Activated T-cell treated with anti-CD3 and anti-CD28 coated beads, Interleukin-2, amount 50 U/mL, for 1 hour (primary cell): Measurements from ENCODE around the gene AOC2.

ENCODE experiments used
- DNase-seq: peaks from one replicate; pipeline ENCODE4 v3.0.0-alpha.2; 2020

AOC2 gene

DNA sequence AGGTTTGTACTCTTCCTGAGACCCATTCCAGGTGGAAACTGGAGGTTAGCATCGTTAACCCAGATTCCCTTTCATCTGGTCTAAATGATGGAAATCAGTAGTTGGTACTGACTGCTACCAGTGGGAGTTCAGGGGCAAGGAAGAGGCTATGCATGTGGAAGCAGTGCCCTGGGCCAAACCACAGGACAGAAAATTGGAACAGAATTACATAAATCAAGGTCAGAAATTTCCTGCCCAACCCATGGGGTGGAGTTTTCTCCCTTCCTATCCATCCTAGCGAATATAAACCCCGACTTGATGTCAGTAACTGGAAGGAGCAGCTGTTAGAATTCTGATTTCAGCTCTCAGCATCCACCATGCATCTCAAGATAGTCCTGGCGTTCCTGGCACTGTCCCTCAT lies at the start of gene AOC2:
AOC2 (plus strand) TSS at position 310 of the 400 bp plus-strand sequence; CDS start at position 357, 47 bp downstream.
- DNase-seq, result no peak

DNA sequence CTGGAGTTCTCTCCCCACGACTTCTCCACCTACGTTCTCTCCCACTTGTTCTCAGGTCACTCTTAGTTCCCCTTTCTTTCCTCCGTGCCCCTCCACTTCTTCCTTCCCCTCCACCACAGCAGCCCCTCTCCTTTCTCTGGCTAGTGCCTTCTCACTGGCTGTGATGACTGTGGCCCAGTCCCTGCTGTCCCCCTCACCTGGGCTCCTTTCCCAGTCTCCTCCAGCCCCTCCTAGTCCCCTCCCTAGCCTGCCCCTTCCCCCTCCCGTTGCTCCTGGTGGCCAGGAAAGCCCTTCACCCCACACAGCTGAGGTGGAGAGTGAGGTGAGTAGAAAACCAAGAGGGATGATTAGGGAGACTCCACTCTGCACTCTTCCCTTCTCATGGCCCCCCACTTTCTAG lies 49.3 kb upstream of the AOC2 start:
- no peak for DNase-seq

GRCh38 chr17:42795465-42795864 lies 48.9 kb upstream of the AOC2 start:
- no peak for DNase-seq

DNA sequence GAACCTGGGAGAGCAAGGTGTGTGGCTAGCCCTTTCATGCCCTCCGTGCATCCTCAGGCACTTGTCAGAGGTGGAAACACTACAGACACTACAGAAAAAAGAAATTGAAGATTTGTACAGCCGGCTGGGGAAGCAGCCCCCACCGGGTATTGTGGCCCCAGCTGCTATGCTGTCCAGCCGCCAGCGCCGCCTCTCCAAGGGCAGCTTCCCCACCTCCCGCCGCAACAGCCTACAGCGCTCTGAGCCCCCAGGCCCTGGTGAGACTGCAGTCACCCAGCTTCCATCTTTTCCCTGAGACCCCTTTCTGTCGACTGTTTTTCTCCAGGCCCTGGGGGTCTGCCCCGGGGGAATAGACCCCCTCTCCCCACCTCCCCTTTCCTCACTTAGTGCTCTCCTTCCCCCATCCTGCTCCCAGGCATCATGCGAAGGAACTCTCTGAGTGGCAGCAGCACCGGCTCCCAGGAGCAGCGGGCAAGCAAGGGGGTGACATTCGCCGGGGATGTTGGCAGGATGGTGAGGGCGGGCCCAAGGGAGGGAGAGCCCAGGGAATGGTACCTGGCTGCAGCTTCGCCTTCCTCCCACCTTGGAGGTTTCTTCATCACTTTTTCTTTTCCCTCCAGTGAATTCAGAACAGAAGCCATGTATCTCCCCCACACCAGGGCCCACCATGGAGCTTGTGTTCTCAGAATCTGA lies 48.2 kb upstream of the AOC2 start:
- no peak for DNase-seq

DNA sequence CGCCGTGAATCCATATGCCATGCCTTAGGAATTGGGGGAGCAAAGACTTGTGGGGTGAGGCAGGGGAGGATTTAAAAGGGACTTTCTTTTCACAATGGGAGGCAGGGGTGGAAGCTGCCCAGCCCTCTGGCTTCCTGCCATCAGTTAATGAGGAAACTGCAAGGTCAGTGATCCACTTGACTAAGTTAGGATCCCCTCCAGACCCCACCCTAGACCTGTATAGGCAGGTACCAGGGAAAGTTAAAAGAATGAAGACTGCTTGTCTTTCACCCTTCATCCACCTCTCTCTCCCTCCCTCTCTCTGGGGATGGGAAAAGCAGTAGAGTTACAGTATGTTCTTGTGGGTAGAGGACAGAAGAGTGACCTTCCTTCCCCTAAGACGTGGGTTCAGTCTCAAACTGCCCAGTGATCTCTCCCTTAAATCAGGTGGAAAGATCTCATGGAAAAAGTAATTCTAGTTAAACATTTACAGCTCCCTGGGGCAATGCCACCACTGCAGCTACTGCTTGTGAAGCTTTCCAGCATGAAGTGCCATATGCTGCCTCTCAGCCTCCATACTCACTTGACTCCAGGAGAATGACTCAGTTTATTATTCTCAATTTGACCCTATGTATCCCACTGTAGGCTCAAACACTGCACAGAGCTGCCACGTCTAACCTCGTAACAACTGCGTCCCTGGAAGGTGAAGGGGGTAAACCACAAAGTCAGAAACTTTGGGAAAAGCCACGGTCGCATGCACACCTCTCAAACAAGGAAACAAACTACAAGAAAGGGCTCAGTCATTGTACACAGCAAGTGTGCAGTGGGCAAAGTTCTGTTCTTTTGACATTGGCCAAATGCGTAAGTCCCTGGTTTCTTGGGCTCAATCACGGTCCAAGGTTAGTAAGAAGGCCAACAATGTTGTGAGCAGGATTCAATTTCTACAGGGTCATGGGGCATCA lies 47.0 kb upstream of the AOC2 start:
- no peak for DNase-seq

- no peak for DNase-seq
Measured at GRCh38 chr17:42798011-42798382, 46.4 kb upstream of the AOC2 start.

- peak; percentile 76 for DNase-seq
Measured at GRCh38 chr17:42798383-42799380, 45.7 kb upstream of the AOC2 start, which contains the start of the genes CNTD1 and COA3. CNTD1 (plus strand) TSS chr17:42798861; CDS start chr17:42799068, 207 bp downstream. COA3 (minus strand) TSS chr17:42798704; CDS start chr17:42798681, 23 bp downstream.

GRCh38 chr17:42803074-42803883 lies 41.1 kb upstream of the AOC2 start:
- DNase-seq, result no peak

DNA sequence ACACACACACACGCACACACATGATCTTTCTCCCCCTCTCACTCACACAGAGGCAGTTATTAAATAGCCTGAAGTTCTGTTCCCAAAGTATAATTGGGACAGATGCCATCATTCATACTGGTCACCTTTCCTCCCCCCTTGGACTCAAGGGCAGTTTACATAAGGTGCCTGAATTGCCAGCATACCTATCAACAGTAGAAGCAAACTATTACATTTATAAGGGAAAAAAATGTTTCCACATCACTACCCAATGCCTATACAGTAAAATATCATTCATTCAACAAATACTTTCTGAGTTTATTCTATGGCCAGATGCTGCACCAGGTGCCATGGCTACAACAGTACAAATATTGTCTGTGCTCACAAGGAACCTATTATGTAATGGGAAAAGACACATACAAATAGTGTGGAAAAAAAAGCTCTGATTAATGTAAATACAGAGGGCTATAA lies 39.4 kb upstream of the AOC2 start:
- no peak for DNase-seq

DNA sequence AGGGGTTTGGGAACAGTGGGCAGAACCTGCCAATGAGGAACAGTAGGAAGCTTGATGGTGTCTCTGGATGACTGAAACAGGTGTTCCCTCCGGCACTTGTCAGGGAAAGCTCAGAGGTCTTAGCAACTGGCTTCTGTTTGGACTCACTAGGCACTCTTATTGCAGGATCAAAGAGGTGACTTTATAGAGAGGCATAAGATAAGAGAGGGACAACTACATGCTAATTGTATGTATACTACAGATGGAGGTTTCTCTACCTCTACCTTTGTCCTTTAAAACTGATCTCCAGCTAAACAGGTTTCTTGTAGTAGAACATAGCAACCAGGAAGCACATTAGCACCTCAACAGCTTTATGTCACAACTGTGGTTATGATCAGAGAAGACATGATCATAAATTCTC lies 38.1 kb upstream of the AOC2 start:
- DNase-seq, result no peak

GRCh38 chr17:42809250-42809649 lies 35.1 kb upstream of the AOC2 start:
- no peak for DNase-seq

- DNase-seq, result no peak
Measured at GRCh38 chr17:42814633-42815399, 29.6 kb upstream of the AOC2 start.

DNA sequence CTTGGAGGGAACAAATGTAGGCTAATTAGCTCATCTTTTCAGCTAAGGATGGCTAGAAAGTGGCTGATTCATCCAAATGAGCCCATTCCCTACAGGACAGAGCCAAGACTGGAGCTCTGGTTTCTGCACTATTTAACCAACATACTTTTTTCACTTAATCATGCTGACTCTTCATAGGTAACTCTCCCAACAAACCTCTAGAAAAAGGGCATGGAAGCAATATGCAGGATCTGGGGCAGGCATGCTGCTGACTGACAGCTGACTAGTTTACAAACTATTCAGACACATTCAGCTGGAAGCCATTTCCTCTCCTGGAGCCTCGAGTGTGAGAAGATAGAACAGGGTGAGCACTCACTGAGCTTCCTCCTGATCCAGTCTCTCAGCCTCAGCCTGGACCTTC lies 26.5 kb upstream of the AOC2 start:
- DNase-seq, result no peak

- no peak for DNase-seq
Measured at GRCh38 chr17:42818379-42818778, 26.0 kb upstream of the AOC2 start.

DNA sequence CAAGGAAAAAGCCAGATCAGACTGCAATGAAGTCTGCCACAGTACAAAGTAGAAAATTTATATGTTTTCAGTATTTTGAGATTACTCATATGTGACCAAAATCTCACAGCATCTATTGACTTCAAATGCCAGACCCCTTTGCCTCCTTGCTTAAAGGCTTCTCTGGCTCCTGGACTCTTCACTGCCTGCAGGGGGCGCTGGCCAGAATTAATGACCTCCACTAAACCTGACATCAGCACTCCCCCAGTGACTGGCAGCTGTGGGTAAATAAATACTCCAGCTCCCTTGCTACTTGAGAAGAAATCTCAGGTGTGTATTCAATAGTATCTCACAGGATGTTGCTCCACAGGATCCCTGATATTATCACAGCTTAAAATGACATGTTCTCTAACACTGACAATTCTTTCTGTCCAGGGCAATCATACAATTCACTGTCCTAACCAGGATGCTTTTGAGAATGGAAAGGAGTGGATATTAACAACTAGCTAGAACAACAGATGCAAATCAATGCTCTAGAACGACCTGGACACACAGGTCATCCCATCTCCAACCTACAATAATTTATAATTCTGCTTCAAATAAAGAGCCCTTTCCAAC lies 24.3 kb upstream of the AOC2 start:
- peak; percentile 61 for DNase-seq

DNA sequence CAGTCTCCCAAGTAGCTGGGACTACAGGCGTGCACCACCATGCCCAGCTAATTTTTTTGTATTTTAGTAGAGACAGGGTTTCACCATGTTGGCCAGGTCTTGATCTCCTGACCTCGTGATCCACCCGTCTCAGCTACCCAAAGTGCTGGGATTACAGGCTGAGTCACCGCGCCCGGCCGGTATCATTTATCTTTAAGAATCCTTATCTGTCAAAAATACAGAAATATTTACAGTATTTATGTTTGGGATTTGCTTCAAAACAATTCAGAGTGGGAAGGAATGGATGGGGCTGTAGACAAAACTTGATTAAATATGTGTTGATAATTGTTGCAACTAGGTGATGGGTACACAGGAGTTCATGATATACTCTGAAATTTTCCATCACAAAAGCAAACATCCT lies 23.2 kb upstream of the AOC2 start:
- no peak for DNase-seq

DNA sequence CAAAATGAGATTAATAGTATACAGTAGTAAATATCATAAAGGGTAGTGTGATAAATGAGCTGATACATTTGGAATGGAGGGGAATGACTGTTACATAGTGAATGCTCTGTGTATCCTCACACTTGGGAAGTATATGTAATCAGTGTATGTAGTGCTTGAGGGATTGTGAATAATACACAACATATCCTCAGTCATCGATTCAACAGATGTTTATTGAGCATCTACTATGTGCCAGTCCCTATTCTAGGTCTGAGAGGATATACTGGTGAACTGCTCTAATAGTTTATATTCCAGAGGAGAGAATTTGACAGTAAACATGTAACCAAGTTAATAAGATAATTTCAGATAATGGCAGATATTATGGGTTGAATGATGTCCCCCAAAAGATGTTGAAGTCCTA lies 16.9 kb upstream of the AOC2 start:
- DNase-seq, result no peak

GRCh38 chr17:42830971-42831370 lies 13.4 kb upstream of the AOC2 start:
- no peak for DNase-seq

GRCh38 chr17:42832213-42832933 lies 12.0 kb upstream of the AOC2 start:
- DNase-seq, result no peak
